ENCODE measurements around the gene GPBP1L1. TPM values are rescaled to one million over a fixed set of nuclear protein-coding genes. Genes with fewer than 3 reads are reported as not detected.
A peak's percentile ranks its signal among the peaks of the same experiment; 100 is the strongest.

The GPBP1L1 gene
- total RNA-seq, 1 experiment from 2014 or later, result 116 TPM

GRCh38 chr1:45612941-45613579 is 73.3 kb downstream of the GPBP1L1 start:
- CTCF ChIA-PET, result interaction anchor here (0.8 to 1.1 kb wide), 2 partner anchors 9 to 24 kb away, joined by 3 read pairs; no protein-coding TSS in a partner anchor
- peaks cover 5% of the 10 kb centered on the region for H3K4me1 Mint-ChIP-seq (ENCODE audit: insufficient read depth, unreplicated experiment)
- DNase-seq (ENCODE audit: unreplicated experiment), result peak; percentile 47
- intact Hi-C loops (cut with micrococcal nuclease), result no loop called here
- POLR2A ChIA-PET, result interaction anchor here (0.8 to 2.0 kb wide), 8 partner anchors 9 to 91 kb away, joined by 3 to 9 read pairs (median 3); partner anchors contain the start of genes CCDC17, NASP and PRDX1
- TF ChIP-seq CTCF (IDR thresholded peaks at IDR 0.05; ENCODE audit: unreplicated experiment), result no peak
- no TSS peak for BruUV-seq (replicated peaks)
- peaks cover 53% of the 10 kb centered on the region for H3K36me3 Mint-ChIP-seq (ENCODE audit: insufficient read depth, unreplicated experiment)
- no peaks in the 10 kb centered on the region for H3K9me3 Mint-ChIP-seq (ENCODE audit: unreplicated experiment)
- H3K27me3 Mint-ChIP-seq (ENCODE audit: insufficient read depth, unreplicated experiment), result no peaks in the 10 kb centered on the region
- H3K4me3 Mint-ChIP-seq (ENCODE audit: unreplicated experiment), result no peak overlapping the region
- peak overlapping the region; percentile 58 for H3K27ac Mint-ChIP-seq (ENCODE audit: low read depth, unreplicated experiment)

GRCh38 chr1:45610589-45611226 is 75.6 kb downstream of the GPBP1L1 start:
- peaks cover 53% of the 10 kb centered on the region for H3K36me3 Mint-ChIP-seq (ENCODE audit: insufficient read depth, unreplicated experiment)
- CTCF ChIA-PET, result interaction anchor here (0.6 to 1.2 kb wide), 2 partner anchors 23 to 389 kb away, joined by 3 to 4 read pairs; no protein-coding TSS in a partner anchor
- no peaks in the 10 kb centered on the region for H3K27me3 Mint-ChIP-seq (ENCODE audit: insufficient read depth, unreplicated experiment)
- DNase-seq (ENCODE audit: unreplicated experiment), result no peak
- H3K4me3 Mint-ChIP-seq (ENCODE audit: unreplicated experiment), result no peak overlapping the region
- intact Hi-C loops (cut with micrococcal nuclease), result no loop called here
- no peaks in the 10 kb centered on the region for H3K9me3 Mint-ChIP-seq (ENCODE audit: unreplicated experiment)
- POLR2A ChIA-PET, result no interaction called here
- H3K4me1 Mint-ChIP-seq (ENCODE audit: insufficient read depth, unreplicated experiment), result peaks cover 5% of the 10 kb centered on the region
- no TSS peak for BruUV-seq (replicated peaks)
- H3K27ac Mint-ChIP-seq (ENCODE audit: low read depth, unreplicated experiment), result no peak overlapping the region
- no peak for TF ChIP-seq CTCF (IDR thresholded peaks at IDR 0.05; ENCODE audit: unreplicated experiment)

GRCh38 chr1:45608175-45609156 is 77.9 kb downstream of the GPBP1L1 start:
- Mint-ChIP-seq H3K4me3 (ENCODE audit: unreplicated experiment) (no peak overlapping the region), H3K36me3 (ENCODE audit: insufficient read depth, unreplicated experiment) (peaks cover 65% of the 10 kb centered on the region), H3K27me3 (ENCODE audit: insufficient read depth, unreplicated experiment) (no peaks in the 10 kb centered on the region), H3K4me1 (ENCODE audit: insufficient read depth, unreplicated experiment) (peaks cover 5% of the 10 kb centered on the region), H3K9me3 (ENCODE audit: unreplicated experiment) (no peaks in the 10 kb centered on the region), H3K27ac (ENCODE audit: low read depth, unreplicated experiment) (peak overlapping the region; percentile 26)
- POLR2A ChIA-PET, result interaction anchor here (0.7 to 1.4 kb wide), 3 partner anchors 12 to 53 kb away, joined by 3 read pairs; no protein-coding TSS in a partner anchor
- BruUV-seq (replicated peaks), result no TSS peak
- intact Hi-C loops (cut with micrococcal nuclease), result no loop called here
- DNase-seq (ENCODE audit: unreplicated experiment), result no peak
- no peak for TF ChIP-seq CTCF (IDR thresholded peaks at IDR 0.05; ENCODE audit: unreplicated experiment)
- CTCF ChIA-PET, result interaction anchor here (0.5 to 0.6 kb wide), 2 partner anchors 18 to 222 kb away, joined by 3 read pairs; no protein-coding TSS in a partner anchor
